GM18909 (cell line): ENCODE data around the gene SLC1A3.

Source experiments
- ATAC-seq: cut with Tn5 transposase; IDR thresholded peaks from one replicate; pipeline ENCODE4 v1.9.1; 2021; ENCODE audit warnings: mild to moderate bottlenecking; ENCODE audit not compliant: unreplicated experiment, poor library complexity

The SLC1A3 gene

GRCh38 chr5:36680066-36680465 is 73.7 kb downstream of the SLC1A3 start:
- ATAC-seq: no peak

GRCh38 chr5:36681711-36682110 is 75.3 kb downstream of the SLC1A3 start:
- no peak for ATAC-seq

- ATAC-seq: no peak
Observed at GRCh38 chr5:36682499-36682898, 76.1 kb downstream of the SLC1A3 start.

GRCh38 chr5:36683821-36684434 is 77.5 kb downstream of the SLC1A3 start:
- ATAC-seq: no peak

- peak; percentile 34 for ATAC-seq
Observed at GRCh38 chr5:36685631-36686288, 79.4 kb downstream of the SLC1A3 start.

GRCh38 chr5:36686881-36687280 is 80.5 kb downstream of the SLC1A3 start:
- no peak for ATAC-seq

- no peak for ATAC-seq
Observed at GRCh38 chr5:36688722-36689121, 82.3 kb downstream of the SLC1A3 start.

GRCh38 chr5:36689225-36689624 is 82.8 kb downstream of the SLC1A3 start:
- no peak for ATAC-seq

- peak; percentile 74 for ATAC-seq
Observed at GRCh38 chr5:36690041-36690961, 83.9 kb downstream of the SLC1A3 start.

- no peak for ATAC-seq
Observed at GRCh38 chr5:36691226-36691625, 84.8 kb downstream of the SLC1A3 start.

GRCh38 chr5:36691696-36692371 is 85.4 kb downstream of the SLC1A3 start:
- no peak for ATAC-seq

- peak; percentile 76 for ATAC-seq
Observed at GRCh38 chr5:36692791-36693763, 86.7 kb downstream of the SLC1A3 start.

- ATAC-seq: no peak
Observed at GRCh38 chr5:36694351-36694750, 87.9 kb downstream of the SLC1A3 start.

GRCh38 chr5:36696059-36696673 is 89.8 kb downstream of the SLC1A3 start:
- ATAC-seq: peak; percentile 63

- ATAC-seq: no peak
Observed at GRCh38 chr5:36698031-36698430, 91.6 kb downstream of the SLC1A3 start.

GRCh38 chr5:36701085-36701698 is 94.8 kb downstream of the SLC1A3 start:
- peak; percentile 97 for ATAC-seq

GRCh38 chr5:36703245-36703860 is 96.9 kb downstream of the SLC1A3 start:
- no peak for ATAC-seq

GRCh38 chr5:36704131-36704530 is 97.7 kb downstream of the SLC1A3 start:
- ATAC-seq: no peak
